ENCODE data around the gene SRGAP1. TPM values are rescaled to one million over a fixed set of nuclear protein-coding genes. Genes with fewer than 3 reads are reported as not detected.

The SRGAP1 gene
- total RNA-seq, 1 donor from 2014 or later, result 5.7 TPM

GRCh38 chr12:63811755-63812154 lies 32.7 kb upstream of the SRGAP1 start:
- H3K9ac ChIP-seq (ENCODE audit: low read depth in 1 of 3, low read length in 3 of 3), result no peak overlapping the region
- H3K4me3 ChIP-seq (ENCODE audit: low read length in 3 of 3), result no peak overlapping the region
- no peaks in the 10 kb centered on the region for H3K4me1 ChIP-seq (ENCODE audit: control insufficient read depth in 3 of 3, insufficient read depth in 3 of 3, low read length in 3 of 3)
- H3K27me3 ChIP-seq (ENCODE audit: control insufficient read depth in 3 of 3, insufficient read depth in 3 of 3, low read length in 3 of 3), result no peaks in the 10 kb centered on the region
- H3K27ac ChIP-seq (ENCODE audit: low read depth, low read length), result no peak overlapping the region
- H3K9me3 ChIP-seq (ENCODE audit: control insufficient read depth in 3 of 3, low read length in 3 of 3), result no peaks in the 10 kb centered on the region
- H3K36me3 ChIP-seq (ENCODE audit: control insufficient read depth in 3 of 3, insufficient read depth in 3 of 3, low read length in 3 of 3), result peaks cover 2 to 17% (median 9%) of the 10 kb centered on the region in 3 donors

GRCh38 chr12:63814146-63814772 lies 30.2 kb upstream of the SRGAP1 start:
- H3K36me3 ChIP-seq (ENCODE audit: control insufficient read depth in 3 of 3, insufficient read depth in 3 of 3, low read length in 3 of 3), result peaks cover 0 to 3% (median 0%) of the 10 kb centered on the region in 3 donors

GRCh38 chr12:63815482-63815852 lies 29.0 kb upstream of the SRGAP1 start:
- Histone ChIP-seq H3K36me3 (ENCODE audit: control insufficient read depth in 3 of 3, insufficient read depth in 3 of 3, low read length in 3 of 3) (no peaks in the 10 kb centered on the region), H3K27me3 (ENCODE audit: control insufficient read depth in 3 of 3, insufficient read depth in 3 of 3, low read length in 3 of 3) (peaks cover 0 to 5% (median 0%) of the 10 kb centered on the region in 3 donors), H3K9me3 (ENCODE audit: control insufficient read depth in 3 of 3, low read length in 3 of 3) (peaks cover 0 to 4% (median 0%) of the 10 kb centered on the region in 3 donors), H3K9ac (ENCODE audit: low read depth in 1 of 3, low read length in 3 of 3) (no peak overlapping the region), H3K27ac (ENCODE audit: low read depth, low read length) (no peak overlapping the region), H3K4me3 (ENCODE audit: low read length in 3 of 3) (no peak overlapping the region), H3K4me1 (ENCODE audit: control insufficient read depth in 3 of 3, insufficient read depth in 3 of 3, low read length in 3 of 3) (no peaks in the 10 kb centered on the region)

More at GRCh38 chr12:63814146-63814772, 30.2 kb upstream of the SRGAP1 start:
- no peaks in the 10 kb centered on the region for H3K4me1 ChIP-seq (ENCODE audit: control insufficient read depth in 3 of 3, insufficient read depth in 3 of 3, low read length in 3 of 3)
- peaks cover 0 to 5% (median 0%) of the 10 kb centered on the region in 3 donors for H3K27me3 ChIP-seq (ENCODE audit: control insufficient read depth in 3 of 3, insufficient read depth in 3 of 3, low read length in 3 of 3)
- H3K4me3 ChIP-seq (ENCODE audit: low read length in 3 of 3), result no peak overlapping the region
- H3K27ac ChIP-seq (ENCODE audit: low read depth, low read length), result no peak overlapping the region
- H3K9ac ChIP-seq (ENCODE audit: low read depth in 1 of 3, low read length in 3 of 3), result no peak overlapping the region
- peaks cover 0 to 4% (median 0%) of the 10 kb centered on the region in 3 donors for H3K9me3 ChIP-seq (ENCODE audit: control insufficient read depth in 3 of 3, low read length in 3 of 3)

- H3K9ac ChIP-seq (ENCODE audit: low read depth in 1 of 3, low read length in 3 of 3), result no peak overlapping the region
Observed at GRCh38 chr12:63816031-63816430, 28.5 kb upstream of the SRGAP1 start.

GRCh38 chr12:63820427-63820826 lies 24.1 kb upstream of the SRGAP1 start:
- no peaks in the 10 kb centered on the region for H3K36me3 ChIP-seq (ENCODE audit: control insufficient read depth in 3 of 3, insufficient read depth in 3 of 3, low read length in 3 of 3)
- peaks cover 5 to 10% (median 6%) of the 10 kb centered on the region in 3 donors for H3K27me3 ChIP-seq (ENCODE audit: control insufficient read depth in 3 of 3, insufficient read depth in 3 of 3, low read length in 3 of 3)
- no peaks in the 10 kb centered on the region for H3K4me1 ChIP-seq (ENCODE audit: control insufficient read depth in 3 of 3, insufficient read depth in 3 of 3, low read length in 3 of 3)
- no peak overlapping the region for H3K4me3 ChIP-seq (ENCODE audit: low read length in 3 of 3)
- no peak overlapping the region for H3K9ac ChIP-seq (ENCODE audit: low read depth in 1 of 3, low read length in 3 of 3)
- no peak overlapping the region for H3K27ac ChIP-seq (ENCODE audit: low read depth, low read length)
- H3K9me3 ChIP-seq (ENCODE audit: control insufficient read depth in 3 of 3, low read length in 3 of 3), result peaks cover 0 to 4% (median 0%) of the 10 kb centered on the region in 3 donors

More at GRCh38 chr12:63816031-63816430, 28.5 kb upstream of the SRGAP1 start:
- Histone ChIP-seq H3K9me3 (ENCODE audit: control insufficient read depth in 3 of 3, low read length in 3 of 3) (peaks cover 0 to 4% (median 0%) of the 10 kb centered on the region in 3 donors), H3K4me3 (ENCODE audit: low read length in 3 of 3) (no peak overlapping the region), H3K4me1 (ENCODE audit: control insufficient read depth in 3 of 3, insufficient read depth in 3 of 3, low read length in 3 of 3) (no peaks in the 10 kb centered on the region), H3K27me3 (ENCODE audit: control insufficient read depth in 3 of 3, insufficient read depth in 3 of 3, low read length in 3 of 3) (peaks cover 0 to 5% (median 0%) of the 10 kb centered on the region in 3 donors), H3K27ac (ENCODE audit: low read depth, low read length) (no peak overlapping the region), H3K36me3 (ENCODE audit: control insufficient read depth in 3 of 3, insufficient read depth in 3 of 3, low read length in 3 of 3) (no peaks in the 10 kb centered on the region)

GRCh38 chr12:63821781-63822251 lies 22.7 kb upstream of the SRGAP1 start:
- peaks cover 0 to 4% (median 0%) of the 10 kb centered on the region in 3 donors for H3K9me3 ChIP-seq (ENCODE audit: control insufficient read depth in 3 of 3, low read length in 3 of 3)
- no peaks in the 10 kb centered on the region for H3K4me1 ChIP-seq (ENCODE audit: control insufficient read depth in 3 of 3, insufficient read depth in 3 of 3, low read length in 3 of 3)
- peaks cover 5 to 10% (median 6%) of the 10 kb centered on the region in 3 donors for H3K27me3 ChIP-seq (ENCODE audit: control insufficient read depth in 3 of 3, insufficient read depth in 3 of 3, low read length in 3 of 3)
- peak overlapping the region; percentile 61 to 70 (median 70) for H3K4me3 ChIP-seq (ENCODE audit: low read length in 3 of 3)
- peak overlapping the region in 1 of 3 donors; percentile 40 for H3K9ac ChIP-seq (ENCODE audit: low read depth in 1 of 3, low read length in 3 of 3)
- H3K27ac ChIP-seq (ENCODE audit: low read depth, low read length), result no peak overlapping the region
- H3K36me3 ChIP-seq (ENCODE audit: control insufficient read depth in 3 of 3, insufficient read depth in 3 of 3, low read length in 3 of 3), result no peaks in the 10 kb centered on the region

- Histone ChIP-seq H3K9ac (ENCODE audit: low read depth in 1 of 3, low read length in 3 of 3) (no peak overlapping the region), H3K9me3 (ENCODE audit: control insufficient read depth in 3 of 3, low read length in 3 of 3) (peaks cover 0 to 4% (median 0%) of the 10 kb centered on the region in 3 donors), H3K27me3 (ENCODE audit: control insufficient read depth in 3 of 3, insufficient read depth in 3 of 3, low read length in 3 of 3) (peaks cover 5 to 10% (median 6%) of the 10 kb centered on the region in 3 donors), H3K4me3 (ENCODE audit: low read length in 3 of 3) (peak overlapping the region in 2 of 3 donors; percentile 61 to 70), H3K4me1 (ENCODE audit: control insufficient read depth in 3 of 3, insufficient read depth in 3 of 3, low read length in 3 of 3) (no peaks in the 10 kb centered on the region), H3K27ac (ENCODE audit: low read depth, low read length) (no peak overlapping the region), H3K36me3 (ENCODE audit: control insufficient read depth in 3 of 3, insufficient read depth in 3 of 3, low read length in 3 of 3) (no peaks in the 10 kb centered on the region)
Observed at GRCh38 chr12:63822352-63822751, 22.1 kb upstream of the SRGAP1 start.

GRCh38 chr12:63823040-63823439 lies 21.5 kb upstream of the SRGAP1 start:
- Histone ChIP-seq H3K9me3 (ENCODE audit: control insufficient read depth in 3 of 3, low read length in 3 of 3) (peaks cover 0 to 4% (median 0%) of the 10 kb centered on the region in 3 donors), H3K27ac (ENCODE audit: low read depth, low read length) (no peak overlapping the region), H3K27me3 (ENCODE audit: control insufficient read depth in 3 of 3, insufficient read depth in 3 of 3, low read length in 3 of 3) (peaks cover 0 to 10% (median 6%) of the 10 kb centered on the region in 3 donors), H3K36me3 (ENCODE audit: control insufficient read depth in 3 of 3, insufficient read depth in 3 of 3, low read length in 3 of 3) (no peaks in the 10 kb centered on the region), H3K4me3 (ENCODE audit: low read length in 3 of 3) (no peak overlapping the region), H3K4me1 (ENCODE audit: control insufficient read depth in 3 of 3, insufficient read depth in 3 of 3, low read length in 3 of 3) (no peaks in the 10 kb centered on the region), H3K9ac (ENCODE audit: low read depth in 1 of 3, low read length in 3 of 3) (no peak overlapping the region)

GRCh38 chr12:63826006-63826585 lies 18.4 kb upstream of the SRGAP1 start:
- peaks cover 0 to 10% (median 6%) of the 10 kb centered on the region in 3 donors for H3K27me3 ChIP-seq (ENCODE audit: control insufficient read depth in 3 of 3, insufficient read depth in 3 of 3, low read length in 3 of 3)
- no peaks in the 10 kb centered on the region for H3K4me1 ChIP-seq (ENCODE audit: control insufficient read depth in 3 of 3, insufficient read depth in 3 of 3, low read length in 3 of 3)
- H3K27ac ChIP-seq (ENCODE audit: low read depth, low read length), result no peak overlapping the region
- no peak overlapping the region for H3K4me3 ChIP-seq (ENCODE audit: low read length in 3 of 3)
- no peaks in the 10 kb centered on the region for H3K9me3 ChIP-seq (ENCODE audit: control insufficient read depth in 3 of 3, low read length in 3 of 3)
- H3K36me3 ChIP-seq (ENCODE audit: control insufficient read depth in 3 of 3, insufficient read depth in 3 of 3, low read length in 3 of 3), result no peaks in the 10 kb centered on the region
- no peak overlapping the region for H3K9ac ChIP-seq (ENCODE audit: low read depth in 1 of 3, low read length in 3 of 3)

- no peaks in the 10 kb centered on the region for H3K9me3 ChIP-seq (ENCODE audit: control insufficient read depth in 3 of 3, low read length in 3 of 3)
- H3K9ac ChIP-seq (ENCODE audit: low read depth in 1 of 3, low read length in 3 of 3), result no peak overlapping the region
- no peaks in the 10 kb centered on the region for H3K27me3 ChIP-seq (ENCODE audit: control insufficient read depth in 3 of 3, insufficient read depth in 3 of 3, low read length in 3 of 3)
- no peaks in the 10 kb centered on the region for H3K36me3 ChIP-seq (ENCODE audit: control insufficient read depth in 3 of 3, insufficient read depth in 3 of 3, low read length in 3 of 3)
- no peak overlapping the region for H3K4me3 ChIP-seq (ENCODE audit: low read length in 3 of 3)
- no peaks in the 10 kb centered on the region for H3K4me1 ChIP-seq (ENCODE audit: control insufficient read depth in 3 of 3, insufficient read depth in 3 of 3, low read length in 3 of 3)
- H3K27ac ChIP-seq (ENCODE audit: low read depth, low read length), result no peak overlapping the region
Observed at GRCh38 chr12:63828867-63829266, 15.6 kb upstream of the SRGAP1 start.

All from skeletal muscle tissue (tissue), 4 donors.